BJ (cell line): Measurements from ENCODE around the gene MAP2K1. TPM values are rescaled to one million over a fixed set of nuclear protein-coding genes. Genes with fewer than 3 reads are reported as not detected.

Source experiments
- CTCF ChIA-PET: fragments of 350-600 bp; formaldehyde crosslinking; extraction: SDS; loops from one replicate; lab custom pipeline; 2021; ENCODE audit warnings: antibody characterized with exemption, inconsistent platforms; lab: Yijun Ruan, JAX
- POLR2A ChIA-PET: fragments of 300-600 bp; sonication (Branson Sonifier 250); formaldehyde crosslinking; extraction: SDS; loops from one replicate; lab custom pipeline; 2021; ENCODE audit warnings: antibody characterized with exemption; lab: Charles Lee
- DNase-seq: peaks from one replicate; pipeline ENCODE4 v3.0.0-alpha.2; 2011; ENCODE audit warnings: low read depth
- H3K27me3 ChIP-seq: 2 replicates; pipeline ENCODE4 v1.6.0; 2011; ENCODE audit warnings: low read length; ENCODE audit not compliant: control insufficient read depth, insufficient read depth
- H3K36me3 ChIP-seq: 2 replicates; pipeline ENCODE4 v1.5.1; 2011; ENCODE audit warnings: low read length; ENCODE audit not compliant: control insufficient read depth, insufficient read depth
- H3K4me3 ChIP-seq: 2 replicates; pipeline ENCODE4 v1.5.1; 2011; ENCODE audit warnings: low read depth, mild to moderate bottlenecking, control low read depth, low read length
- CTCF ChIP-seq: IDR thresholded peaks from 2 replicates; pipeline ENCODE4 v1.5.1; 2011; ENCODE audit warnings: low read depth, mild to moderate bottlenecking, control low read depth, inconsistent platforms, low read length, moderate library complexity; ENCODE audit not compliant: insufficient read depth
- polyA plus RNA-seq: library from polyadenylated mRNA; depleted of rRNA; stranded (reverse); fragments of >200 nt; gene quantifications from 2 replicates; pipeline ENCODE4 v1.2.3, GENCODE V29; 2011

MAP2K1 gene
- polyA plus RNA-seq, 1 experiment, result 19.0 TPM

GRCh38 chr15:66486887-66487286 lies 100.2 kb downstream of the MAP2K1 start:
- no peak overlapping the region for H3K4me3 ChIP-seq
- ChIA-PET CTCF (interaction anchor here (7.9 kb wide), 1 partner anchor 11 kb away, joined by 49 read pairs; the partner anchor contains the start of gene SNAPC5), POLR2A (no interaction called here)
- no peak for DNase-seq
- peaks cover 24% of the 10 kb centered on the region for H3K36me3 ChIP-seq
- no peaks in the 10 kb centered on the region for H3K27me3 ChIP-seq
- TF ChIP-seq CTCF, result no peak

- ChIA-PET POLR2A (no interaction called here), CTCF (interaction anchor here (7.9 kb wide), 1 partner anchor 10 kb away, joined by 49 read pairs; the partner anchor contains the start of gene SNAPC5)
- Histone ChIP-seq H3K36me3 (peaks cover 22% of the 10 kb centered on the region), H3K4me3 (no peak overlapping the region), H3K27me3 (no peaks in the 10 kb centered on the region)
- TF ChIP-seq CTCF, result no peak
- no peak for DNase-seq
Observed at GRCh38 chr15:66488525-66488924, 101.8 kb downstream of the MAP2K1 start.

- CTCF ChIA-PET, result interaction anchor here (7.9 kb wide), 1 partner anchor 9 kb away, joined by 49 read pairs; the partner anchor contains the start of gene SNAPC5
Observed at GRCh38 chr15:66489179-66489791, 102.6 kb downstream of the MAP2K1 start.

GRCh38 chr15:66491846-66492245 lies 105.1 kb downstream of the MAP2K1 start:
- no peak for TF ChIP-seq CTCF
- ChIA-PET POLR2A (no interaction called here), CTCF (interaction anchor here (1.5 kb wide), 1 partner anchor 150 kb away, joined by 3 read pairs; no protein-coding TSS in a partner anchor)
- Histone ChIP-seq H3K4me3 (no peak overlapping the region), H3K36me3 (peaks cover 16% of the 10 kb centered on the region), H3K27me3 (no peaks in the 10 kb centered on the region)
- DNase-seq, result no peak

More at GRCh38 chr15:66489179-66489791, 102.6 kb downstream of the MAP2K1 start:
- Histone ChIP-seq H3K36me3 (peaks cover 22% of the 10 kb centered on the region), H3K27me3 (no peaks in the 10 kb centered on the region), H3K4me3 (no peak overlapping the region)
- POLR2A ChIA-PET, result no interaction called here
- TF ChIP-seq CTCF, result no peak
- no peak for DNase-seq

- ChIA-PET CTCF (no interaction called here), POLR2A (interaction anchor here (0.5 to 0.6 kb wide), 2 partner anchors 19 to 57 kb away, joined by 3 to 9 read pairs; no protein-coding TSS in a partner anchor)
- Histone ChIP-seq H3K27me3 (no peaks in the 10 kb centered on the region), H3K4me3 (no peak overlapping the region), H3K36me3 (peaks cover 13% of the 10 kb centered on the region)
- DNase-seq, result no peak
- TF ChIP-seq CTCF, result no peak
Observed at GRCh38 chr15:66494262-66494661, 107.5 kb downstream of the MAP2K1 start.
